Liver (tissue), 3 donors: Measurements from ENCODE around the gene FUOM.

Experiments used
- GABPA ChIP-seq, 2 donors: IDR thresholded peaks in 1 of 2; conservative IDR thresholded peaks in 1 of 2; 2 replicates each; pipeline ENCODE4 v1.6.1; 2016; ENCODE audit warnings: antibody characterized with exemption in 2 of 2, mild to moderate bottlenecking in 1 of 2, moderate library complexity in 1 of 2
- NR2F2 ChIP-seq: IDR thresholded peaks from 2 replicates; pipeline ENCODE4 v1.6.1; 2016; ENCODE audit warnings: antibody characterized with exemption
- SP1 ChIP-seq: IDR thresholded peaks from 2 replicates; pipeline ENCODE4 v1.6.1; 2018; ENCODE audit warnings: antibody characterized with exemption, mild to moderate bottlenecking
- TF ChIP-seq, protein P1 (sequence below): fragments of 150-350 bp; IDR thresholded peaks from 2 replicates; pipeline ENCODE4 v1.5.1; 2017; ENCODE audit warnings: improper control_type of control experiment, low read depth, low read length; ENCODE audit not compliant: missing input control
- donor health status: healthy.
- donor health status: healthy.

DNA sequence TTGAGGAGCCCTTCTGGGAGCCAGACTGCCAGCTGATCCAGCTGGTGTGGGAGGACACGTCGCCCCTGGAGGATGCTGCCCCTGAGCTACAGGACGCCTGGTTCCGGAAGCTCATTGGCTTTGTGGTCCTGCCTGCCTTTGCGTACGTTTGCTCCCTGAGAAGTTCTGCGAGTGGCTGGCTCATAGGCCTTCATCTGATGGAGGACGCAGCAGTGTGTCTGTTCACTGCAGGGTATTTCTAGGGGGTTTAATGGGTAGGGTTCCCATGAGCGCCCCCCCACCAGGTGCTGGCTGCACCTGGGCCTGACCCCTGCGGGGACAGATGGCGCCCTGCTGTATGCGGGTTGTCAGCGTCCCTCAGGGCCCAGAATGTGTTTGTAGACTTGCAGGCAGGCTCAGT lies 26.3 kb upstream of the FUOM start:
- TF ChIP-seq, protein P1, sequence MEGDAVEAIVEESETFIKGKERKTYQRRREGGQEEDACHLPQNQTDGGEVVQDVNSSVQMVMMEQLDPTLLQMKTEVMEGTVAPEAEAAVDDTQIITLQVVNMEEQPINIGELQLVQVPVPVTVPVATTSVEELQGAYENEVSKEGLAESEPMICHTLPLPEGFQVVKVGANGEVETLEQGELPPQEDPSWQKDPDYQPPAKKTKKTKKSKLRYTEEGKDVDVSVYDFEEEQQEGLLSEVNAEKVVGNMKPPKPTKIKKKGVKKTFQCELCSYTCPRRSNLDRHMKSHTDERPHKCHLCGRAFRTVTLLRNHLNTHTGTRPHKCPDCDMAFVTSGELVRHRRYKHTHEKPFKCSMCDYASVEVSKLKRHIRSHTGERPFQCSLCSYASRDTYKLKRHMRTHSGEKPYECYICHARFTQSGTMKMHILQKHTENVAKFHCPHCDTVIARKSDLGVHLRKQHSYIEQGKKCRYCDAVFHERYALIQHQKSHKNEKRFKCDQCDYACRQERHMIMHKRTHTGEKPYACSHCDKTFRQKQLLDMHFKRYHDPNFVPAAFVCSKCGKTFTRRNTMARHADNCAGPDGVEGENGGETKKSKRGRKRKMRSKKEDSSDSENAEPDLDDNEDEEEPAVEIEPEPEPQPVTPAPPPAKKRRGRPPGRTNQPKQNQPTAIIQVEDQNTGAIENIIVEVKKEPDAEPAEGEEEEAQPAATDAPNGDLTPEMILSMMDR, result no peak
- TF ChIP-seq SP1, result no peak
- no peak for TF ChIP-seq NR2F2
- no peak for TF ChIP-seq GABPA (IDR thresholded peaks at IDR 0.05 in 1 of 2, conservative IDR thresholded peaks at IDR 0.05 in 1 of 2)
